HepG2 (cell line): ENCODE data around the gene TMEM145. TPM values are rescaled to one million over a fixed set of nuclear protein-coding genes. Genes with fewer than 3 reads are reported as not detected.
A peak's percentile ranks its signal among the peaks of the same experiment; 100 is the strongest.

Source experiments
- HNRNPL ChIP-seq: fragments of 200-400 bp; formaldehyde crosslinking; IDR thresholded peaks from 2 replicates; pipeline ENCODE4 v1.6.1; 2017; ENCODE audit warnings: mild to moderate bottlenecking, low read depth, low read length
- MXD4 ChIP-seq: IDR thresholded peaks from 2 replicates; pipeline ENCODE4 v1.6.1; 2016; ENCODE audit warnings: mild to moderate bottlenecking, missing biosample characterization, missing genetic modification reagents
- MYC ChIP-seq: sonication (generic); formaldehyde crosslinking; IDR thresholded peaks from 2 replicates; pipeline ENCODE4 v1.9.0; 2021; ENCODE audit warnings: missing genetic modification reagents, borderline replicate concordance
- TFE3 ChIP-seq: IDR thresholded peaks from 2 replicates; pipeline ENCODE4 v1.6.1; 2016
- THAP11 ChIP-seq: IDR thresholded peaks from 2 replicates; pipeline ENCODE4 v1.6.1; 2016; ENCODE audit warnings: missing biosample characterization, missing genetic modification reagents
- UBTF ChIP-seq: sonication (generic); formaldehyde crosslinking; IDR thresholded peaks from 2 replicates; pipeline ENCODE4 v1.4.0; 2020; ENCODE audit warnings: mild to moderate bottlenecking, missing genetic modification reagents
- ZBTB26 ChIP-seq: IDR thresholded peaks from 2 replicates; pipeline ENCODE4 v1.6.1; 2016; ENCODE audit warnings: missing compliant biosample characterization, missing genetic modification reagents, borderline replicate concordance
- ZGPAT ChIP-seq: IDR thresholded peaks from 2 replicates; pipeline ENCODE4 v1.6.1; 2016; ENCODE audit warnings: mild to moderate bottlenecking
- ZNF296 ChIP-seq: sonication (generic); formaldehyde crosslinking; conservative IDR thresholded peaks from 2 replicates; pipeline ENCODE4 v1.5.0; 2020; ENCODE audit warnings: mild to moderate bottlenecking, missing genetic modification reagents
- ZNF333 ChIP-seq: sonication (generic); formaldehyde crosslinking; IDR thresholded peaks from 2 replicates; pipeline ENCODE4 v1.4.0; 2020; ENCODE audit warnings: mild to moderate bottlenecking, missing genetic modification reagents, borderline replicate concordance
- polyA plus RNA-seq, 8 experiments: library from polyadenylated mRNA; depleted of rRNA in 3 of 8; stranded (reverse) in 7 of 8; unstranded in 1 of 8; fragments of >200 nt; fragmentation: Illumina TruSeq in 4 of 8; extraction: Trizol in 4 of 8; gene quantifications; 2 replicates each; pipeline versions ENCODE4 v1.2.1 to v1.2.3, GENCODE V29; 2011 to 2016; ENCODE audit warnings: low read depth in 4 of 8, missing spikeins in 1 of 8, mixed read lengths in 1 of 8; ENCODE audit not compliant: insufficient read depth in 1 of 8
- total RNA-seq, 5 experiments: library from RNA; depleted of rRNA; stranded (reverse); fragments of >200 nt; fragmentation: Illumina TruSeq; extraction: Trizol; gene quantifications; 2 replicates each; pipeline ENCODE4 v1.2.3, GENCODE V29; 2016; ENCODE audit warnings: low read depth in 1 of 5
- TF ChIP-seq, protein P1 (sequence below): IDR thresholded peaks from 2 replicates; pipeline ENCODE4 v1.4.0; 2020; ENCODE audit warnings: mild to moderate bottlenecking, missing genetic modification reagents
- TF ChIP-seq, protein P2 (sequence below): sonication (generic); formaldehyde crosslinking; IDR thresholded peaks from 2 replicates; pipeline ENCODE4 v1.4.0; 2020; ENCODE audit warnings: low read depth, missing genetic modification reagents

Gene TMEM145
- total and polyA plus RNA-seq, 2 of the 13 experiments (the other 11 are each of a cell fraction or from before 2014, with no cell fraction given): 0.07 to 5.1 TPM

- TF ChIP-seq, protein P1, sequence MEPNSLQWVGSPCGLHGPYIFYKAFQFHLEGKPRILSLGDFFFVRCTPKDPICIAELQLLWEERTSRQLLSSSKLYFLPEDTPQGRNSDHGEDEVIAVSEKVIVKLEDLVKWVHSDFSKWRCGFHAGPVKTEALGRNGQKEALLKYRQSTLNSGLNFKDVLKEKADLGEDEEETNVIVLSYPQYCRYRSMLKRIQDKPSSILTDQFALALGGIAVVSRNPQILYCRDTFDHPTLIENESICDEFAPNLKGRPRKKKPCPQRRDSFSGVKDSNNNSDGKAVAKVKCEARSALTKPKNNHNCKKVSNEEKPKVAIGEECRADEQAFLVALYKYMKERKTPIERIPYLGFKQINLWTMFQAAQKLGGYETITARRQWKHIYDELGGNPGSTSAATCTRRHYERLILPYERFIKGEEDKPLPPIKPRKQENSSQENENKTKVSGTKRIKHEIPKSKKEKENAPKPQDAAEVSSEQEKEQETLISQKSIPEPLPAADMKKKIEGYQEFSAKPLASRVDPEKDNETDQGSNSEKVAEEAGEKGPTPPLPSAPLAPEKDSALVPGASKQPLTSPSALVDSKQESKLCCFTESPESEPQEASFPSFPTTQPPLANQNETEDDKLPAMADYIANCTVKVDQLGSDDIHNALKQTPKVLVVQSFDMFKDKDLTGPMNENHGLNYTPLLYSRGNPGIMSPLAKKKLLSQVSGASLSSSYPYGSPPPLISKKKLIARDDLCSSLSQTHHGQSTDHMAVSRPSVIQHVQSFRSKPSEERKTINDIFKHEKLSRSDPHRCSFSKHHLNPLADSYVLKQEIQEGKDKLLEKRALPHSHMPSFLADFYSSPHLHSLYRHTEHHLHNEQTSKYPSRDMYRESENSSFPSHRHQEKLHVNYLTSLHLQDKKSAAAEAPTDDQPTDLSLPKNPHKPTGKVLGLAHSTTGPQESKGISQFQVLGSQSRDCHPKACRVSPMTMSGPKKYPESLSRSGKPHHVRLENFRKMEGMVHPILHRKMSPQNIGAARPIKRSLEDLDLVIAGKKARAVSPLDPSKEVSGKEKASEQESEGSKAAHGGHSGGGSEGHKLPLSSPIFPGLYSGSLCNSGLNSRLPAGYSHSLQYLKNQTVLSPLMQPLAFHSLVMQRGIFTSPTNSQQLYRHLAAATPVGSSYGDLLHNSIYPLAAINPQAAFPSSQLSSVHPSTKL (CRISPR knock-in tag): 0 out of 2 replicates have a peak, but pooled peaks have one; percentile 23
- TF ChIP-seq ZBTB26 (no peak), UBTF (peak; percentile 56), ZGPAT (peak; percentile 47; the same call in 1 of the 2 replicates), MXD4 (CRISPR knock-in tag) (peak; percentile 42; the same call in 1 of the 2 replicates), TFE3 (peak; percentile 56; the same call in 1 of the 2 replicates), ZNF296 (no peak), THAP11 (CRISPR knock-in tag) (peak; percentile 57), ZNF333 (CRISPR knock-in tag) (no peak), HNRNPL (no peak), MYC (CRISPR knock-in tag) (peak; percentile 77)
- TF ChIP-seq, protein P2, sequence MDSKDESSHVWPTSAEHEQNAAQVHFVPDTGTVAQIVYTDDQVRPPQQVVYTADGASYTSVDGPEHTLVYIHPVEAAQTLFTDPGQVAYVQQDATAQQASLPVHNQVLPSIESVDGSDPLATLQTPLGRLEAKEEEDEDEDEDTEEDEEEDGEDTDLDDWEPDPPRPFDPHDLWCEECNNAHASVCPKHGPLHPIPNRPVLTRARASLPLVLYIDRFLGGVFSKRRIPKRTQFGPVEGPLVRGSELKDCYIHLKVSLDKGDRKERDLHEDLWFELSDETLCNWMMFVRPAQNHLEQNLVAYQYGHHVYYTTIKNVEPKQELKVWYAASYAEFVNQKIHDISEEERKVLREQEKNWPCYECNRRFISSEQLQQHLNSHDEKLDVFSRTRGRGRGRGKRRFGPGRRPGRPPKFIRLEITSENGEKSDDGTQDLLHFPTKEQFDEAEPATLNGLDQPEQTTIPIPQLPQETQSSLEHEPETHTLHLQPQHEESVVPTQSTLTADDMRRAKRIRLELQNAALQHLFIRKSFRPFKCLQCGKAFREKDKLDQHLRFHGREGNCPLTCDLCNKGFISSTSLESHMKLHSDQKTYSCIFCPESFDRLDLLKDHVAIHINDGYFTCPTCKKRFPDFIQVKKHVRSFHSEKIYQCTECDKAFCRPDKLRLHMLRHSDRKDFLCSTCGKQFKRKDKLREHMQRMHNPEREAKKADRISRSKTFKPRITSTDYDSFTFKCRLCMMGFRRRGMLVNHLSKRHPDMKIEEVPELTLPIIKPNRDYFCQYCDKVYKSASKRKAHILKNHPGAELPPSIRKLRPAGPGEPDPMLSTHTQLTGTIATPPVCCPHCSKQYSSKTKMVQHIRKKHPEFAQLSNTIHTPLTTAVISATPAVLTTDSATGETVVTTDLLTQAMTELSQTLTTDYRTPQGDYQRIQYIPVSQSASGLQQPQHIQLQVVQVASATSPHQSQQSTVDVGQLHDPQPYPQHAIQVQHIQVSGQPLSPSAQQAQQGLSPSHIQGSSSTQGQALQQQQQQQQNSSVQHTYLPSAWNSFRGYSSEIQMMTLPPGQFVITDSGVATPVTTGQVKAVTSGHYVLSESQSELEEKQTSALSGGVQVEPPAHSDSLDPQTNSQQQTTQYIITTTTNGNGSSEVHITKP: peak; percentile 59; the same call in 1 of the 2 replicates
Measured at GRCh38 chr19:42316223-42317211, 3.4 kb downstream of the TMEM145 start (continued).
